Small intestine (tissue), 7 donors: ENCODE results near the gene TMEM248. TPM values are rescaled to one million over a fixed set of nuclear protein-coding genes. Genes with fewer than 3 reads are reported as not detected.
"Not testable (repeated sequence)": the region's sequence is repeated elsewhere in the genome, so short reads cannot be mapped to it uniquely, and the experiment has no call there.

ENCODE experiments used
- DNase-seq, 2 donors: peaks; one replicate each; pipeline versions ENCODE4 v3.0.0 to v3.0.0-alpha.2; 2013
- FAIRE-seq: peaks from 2 replicates; lab custom pipeline; 2012; peaks lifted over from hg19 to GRCh38; lab: Jason Lieb, UNC
- H3K27ac ChIP-seq, 3 donors: one replicate each; pipeline ENCODE4 v1.5.1; 2013; ENCODE audit warnings: low read length in 2 of 3, mild to moderate bottlenecking in 2 of 3, control low read depth in 1 of 3, inconsistent platforms in 1 of 3, low read depth in 1 of 3, moderate library complexity in 1 of 3
- H3K27me3 ChIP-seq, 3 donors: one replicate each; pipeline ENCODE4 v1.6.1; 2013; ENCODE audit warnings: low read length in 3 of 3, inconsistent platforms in 1 of 3; ENCODE audit not compliant: control insufficient read depth in 3 of 3, insufficient read depth in 3 of 3
- H3K36me3 ChIP-seq, 3 donors: one replicate each; pipeline ENCODE4 v1.6.1; 2013; ENCODE audit warnings: low read length in 3 of 3, inconsistent platforms in 1 of 3, low read depth in 1 of 3, mild to moderate bottlenecking in 1 of 3, moderate library complexity in 1 of 3; ENCODE audit not compliant: control insufficient read depth in 3 of 3, insufficient read depth in 2 of 3
- H3K4me1 ChIP-seq, 3 donors: one replicate each; pipeline ENCODE4 v1.6.1; 2013; ENCODE audit warnings: low read length in 2 of 3, inconsistent platforms in 1 of 3, low read depth in 1 of 3, mild to moderate bottlenecking in 1 of 3, moderate library complexity in 1 of 3; ENCODE audit not compliant: control insufficient read depth in 3 of 3, insufficient read depth in 2 of 3
- H3K4me3 ChIP-seq, 3 donors: one replicate each; pipeline ENCODE4 v1.5.1; 2013; ENCODE audit warnings: low read length in 3 of 3, control low read depth in 1 of 3, inconsistent platforms in 1 of 3, low read depth in 1 of 3, mild to moderate bottlenecking in 1 of 3, moderate library complexity in 1 of 3
- H3K9me3 ChIP-seq, 2 donors: one replicate each; pipeline ENCODE4 v1.6.1; 2013; ENCODE audit warnings: low read depth in 1 of 2, low read length in 1 of 2; ENCODE audit not compliant: control insufficient read depth in 2 of 2, insufficient read depth in 1 of 2
- WGBS, 3 donors: extraction: QIAGEN DNeasy Blood & Tissue Kit; methylation state at CpG; one replicate each; pipeline ENCODE4 v1.1.7; 2013; 5-methylcytosine and 5-hydroxymethylcytosine counted together
- polyA plus RNA-seq, 4 donors: library from polyadenylated mRNA; stranded (reverse) in 3 of 4; unstranded in 1 of 4; fragments of 200-250 nt in 3 of 4; fragments of 120-200 nt in 1 of 4; gene quantifications; one replicate each; pipeline versions ENCODE4 v1.2.1 to v1.2.3, GENCODE V29; 2013
- donor health status: healthy with polysubstance abuse.
- donor health status: control.
- donor health status: control.
- donor health status: Bipolar disorder and iron deficiency.
- donor health status: healthy.

The TMEM248 gene
- polyA plus RNA-seq, 4 donors = 16.3 to 61.9 (median 37.3) TPM

GRCh38 chr7:66912195-66912594 lies 8.8 kb upstream of the TMEM248 start:
- WGBS, 3 donors = 82 to 91% (median 89%) methylated on average over 2 of the region's 2 CpGs
- Histone ChIP-seq H3K27me3 (no peaks in the 10 kb centered on the region), H3K4me1 (no peaks in the 10 kb centered on the region), H3K9me3 (no peaks in the 10 kb centered on the region), H3K36me3 (no peaks in the 10 kb centered on the region), H3K27ac (no peak overlapping the region), H3K4me3 (no peak overlapping the region)
- DNase-seq = no peak
- FAIRE-seq = no peak

GRCh38 chr7:66913118-66914037 lies 7.6 kb upstream of the TMEM248 start:
- peak in 1 of 2 donors; percentile 17 for DNase-seq
- H3K4me1 ChIP-seq = no peaks in the 10 kb centered on the region
- 74 to 85% (median 84%) methylated on average over 12 of the region's 12 CpGs for WGBS, 3 donors
- H3K4me3 ChIP-seq = no peak overlapping the region
- H3K36me3 ChIP-seq = no peaks in the 10 kb centered on the region
- no peak overlapping the region for H3K27ac ChIP-seq
- no peaks in the 10 kb centered on the region for H3K9me3 ChIP-seq
- FAIRE-seq = no peak
- no peaks in the 10 kb centered on the region for H3K27me3 ChIP-seq

GRCh38 chr7:66917904-66918303 lies 3.1 kb upstream of the TMEM248 start:
- H3K36me3 ChIP-seq, H3K4me1 ChIP-seq, H3K4me3 ChIP-seq, H3K9me3 ChIP-seq, H3K27me3 ChIP-seq, FAIRE-seq, H3K27ac ChIP-seq, DNase-seq: not testable (repeated sequence)
- 88 to 93% (median 90%) methylated on average over 7 of the region's 7 CpGs for WGBS, 3 donors

- H3K4me3 ChIP-seq = no peak overlapping the region
- 90 to 91% (median 91%) methylated on average over 1 of the region's 1 CpG for WGBS, 3 donors
- no peak for FAIRE-seq
- no peak overlapping the region for H3K27ac ChIP-seq
- DNase-seq = no peak
- no peaks in the 10 kb centered on the region for H3K27me3 ChIP-seq
- no peaks in the 10 kb centered on the region for H3K9me3 ChIP-seq
- H3K4me1 ChIP-seq = peaks cover 5 to 7% (median 5%) of the 10 kb centered on the region in 3 donors
- peaks cover 0 to 11% (median 0%) of the 10 kb centered on the region in 3 donors for H3K36me3 ChIP-seq
These were observed 1.7 kb upstream of the TMEM248 start for GRCh38 chr7:66919304-66919703.

GRCh38 chr7:66919704-66920103 lies 1.3 kb upstream of the TMEM248 start:
- DNase-seq (no peak), FAIRE-seq (no peak)
- no peaks in the 10 kb centered on the region for H3K27me3 ChIP-seq

GRCh38 chr7:66920256-66920655 lies 769 bp upstream of the TMEM248 start:
- Histone ChIP-seq H3K27me3 (no peaks in the 10 kb centered on the region), H3K27ac (no peak overlapping the region), H3K4me3 (peak overlapping the region in 2 of 3 donors; percentile 96 to 98), H3K9me3 (no peaks in the 10 kb centered on the region), H3K4me1 (peaks cover 5 to 7% (median 5%) of the 10 kb centered on the region in 3 donors), H3K36me3 (peaks cover 0 to 16% (median 0%) of the 10 kb centered on the region in 3 donors)
- FAIRE-seq (no peak), DNase-seq (no peak)
- 54 to 81% (median 72%) methylated on average over 3 of the region's 3 CpGs for WGBS, 3 donors

More at GRCh38 chr7:66919704-66920103, 1.3 kb upstream of the TMEM248 start:
- Histone ChIP-seq H3K36me3 (peaks cover 0 to 12% (median 0%) of the 10 kb centered on the region in 3 donors), H3K4me3 (no peak overlapping the region), H3K4me1 (peaks cover 5 to 7% (median 5%) of the 10 kb centered on the region in 3 donors), H3K9me3 (no peaks in the 10 kb centered on the region), H3K27ac (no peak overlapping the region)
- WGBS, 3 donors = 95 to 100% (median 96%) methylated on average over 4 of the region's 4 CpGs

- FAIRE-seq (no peak), DNase-seq (peak in 1 of 2 donors; percentile 60)
- Histone ChIP-seq H3K27me3 (no peaks in the 10 kb centered on the region), H3K4me1 (peaks cover 5 to 9% (median 7%) of the 10 kb centered on the region in 3 donors), H3K27ac (peak overlapping the region; percentile 75 to 94 (median 79)), H3K4me3 (peak overlapping the region; percentile 86 to 98 (median 96)), H3K36me3 (peaks cover 0 to 18% (median 0%) of the 10 kb centered on the region in 3 donors), H3K9me3 (no peaks in the 10 kb centered on the region)
- 0 to 1% (median 0%) methylated on average over 19 to 47 of the region's 47 CpGs for WGBS, 3 donors
These were observed 432 bp downstream of the TMEM248 start for GRCh38 chr7:66921396-66921917.

GRCh38 chr7:66921918-66922486 lies 977 bp downstream of the TMEM248 start:
- H3K4me1 ChIP-seq = peaks cover 5 to 9% (median 7%) of the 10 kb centered on the region in 3 donors
- peak overlapping the region; percentile 86 to 98 (median 96) for H3K4me3 ChIP-seq
- peak overlapping the region; percentile 75 to 94 (median 79) for H3K27ac ChIP-seq
- FAIRE-seq (no peak), DNase-seq (peak; percentile 44 to 65)
- no peaks in the 10 kb centered on the region for H3K9me3 ChIP-seq
- WGBS, 3 donors = 1 to 4% (median 1%) methylated on average over 15 of the region's 15 CpGs
- H3K36me3 ChIP-seq = peaks cover 0 to 18% (median 0%) of the 10 kb centered on the region in 3 donors
- no peaks in the 10 kb centered on the region for H3K27me3 ChIP-seq
